Activated CD8-positive, alpha-beta memory T cell treated with anti-CD3 and anti-CD28 coated beads, Interleukin-2, amount 50 U/mL, for 24 hours (primary cell): ENCODE data around the gene DENND6B.
"Not testable (repeated sequence)": the region's sequence is repeated elsewhere in the genome, so short reads cannot be mapped to it uniquely, and the experiment has no call there.

Experiments
- DNase-seq: peaks from one replicate; pipeline ENCODE4 v3.0.0-alpha.2; 2020; ENCODE audit errors: extremely low read depth

DENND6B gene, protein sequence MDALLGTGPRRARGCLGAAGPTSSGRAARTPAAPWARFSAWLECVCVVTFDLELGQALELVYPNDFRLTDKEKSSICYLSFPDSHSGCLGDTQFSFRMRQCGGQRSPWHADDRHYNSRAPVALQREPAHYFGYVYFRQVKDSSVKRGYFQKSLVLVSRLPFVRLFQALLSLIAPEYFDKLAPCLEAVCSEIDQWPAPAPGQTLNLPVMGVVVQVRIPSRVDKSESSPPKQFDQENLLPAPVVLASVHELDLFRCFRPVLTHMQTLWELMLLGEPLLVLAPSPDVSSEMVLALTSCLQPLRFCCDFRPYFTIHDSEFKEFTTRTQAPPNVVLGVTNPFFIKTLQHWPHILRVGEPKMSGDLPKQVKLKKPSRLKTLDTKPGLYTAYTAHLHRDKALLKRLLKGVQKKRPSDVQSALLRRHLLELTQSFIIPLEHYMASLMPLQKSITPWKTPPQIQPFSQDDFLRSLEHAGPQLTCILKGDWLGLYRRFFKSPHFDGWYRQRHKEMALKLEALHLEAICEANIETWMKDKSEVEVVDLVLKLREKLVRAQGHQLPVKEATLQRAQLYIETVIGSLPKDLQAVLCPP

DNA sequence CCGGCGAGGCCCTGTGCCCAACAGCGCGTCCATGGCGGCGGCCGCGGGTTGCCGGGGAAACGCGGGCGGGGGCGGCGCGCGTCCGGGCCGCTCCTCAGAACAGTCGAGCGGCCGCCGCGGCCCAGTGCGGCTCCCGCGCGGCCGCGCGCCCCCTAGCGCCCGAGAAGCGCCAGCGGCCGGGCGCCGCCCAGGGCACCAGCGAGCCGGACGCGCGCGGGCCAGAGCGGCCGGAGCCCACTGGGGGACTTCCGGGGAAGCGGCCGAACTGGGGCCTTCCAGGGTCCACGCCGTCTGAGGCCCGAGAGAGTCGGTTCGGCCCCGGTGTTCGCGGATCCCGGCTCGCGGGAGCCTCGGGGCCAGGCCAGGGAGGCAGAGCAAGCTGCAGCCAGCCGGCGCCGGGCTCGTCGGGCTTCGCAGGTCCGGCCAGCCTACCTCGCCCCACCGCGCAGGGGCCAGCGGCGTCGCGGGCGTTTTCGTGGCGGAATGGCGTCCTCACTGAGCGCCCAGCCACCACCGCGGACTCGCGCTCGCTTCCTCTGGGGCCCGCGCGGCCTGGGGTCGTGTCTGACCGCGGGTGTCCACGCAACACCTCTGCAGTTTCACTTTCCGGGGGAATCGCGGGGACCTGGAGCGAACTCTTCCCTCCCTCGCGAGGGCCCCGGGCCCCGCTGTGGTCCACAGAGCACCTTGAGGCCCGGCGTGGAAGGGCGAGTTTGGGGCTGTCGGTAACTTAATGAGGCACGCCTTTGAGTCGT lies at the start of gene DENND6B:
Gene DENND6B, minus strand, starts transcription at position 57 of the 755 bp plus-strand sequence. Its CDS starts 24 bp downstream, at position 33.
- DNase-seq = no peak

DNA sequence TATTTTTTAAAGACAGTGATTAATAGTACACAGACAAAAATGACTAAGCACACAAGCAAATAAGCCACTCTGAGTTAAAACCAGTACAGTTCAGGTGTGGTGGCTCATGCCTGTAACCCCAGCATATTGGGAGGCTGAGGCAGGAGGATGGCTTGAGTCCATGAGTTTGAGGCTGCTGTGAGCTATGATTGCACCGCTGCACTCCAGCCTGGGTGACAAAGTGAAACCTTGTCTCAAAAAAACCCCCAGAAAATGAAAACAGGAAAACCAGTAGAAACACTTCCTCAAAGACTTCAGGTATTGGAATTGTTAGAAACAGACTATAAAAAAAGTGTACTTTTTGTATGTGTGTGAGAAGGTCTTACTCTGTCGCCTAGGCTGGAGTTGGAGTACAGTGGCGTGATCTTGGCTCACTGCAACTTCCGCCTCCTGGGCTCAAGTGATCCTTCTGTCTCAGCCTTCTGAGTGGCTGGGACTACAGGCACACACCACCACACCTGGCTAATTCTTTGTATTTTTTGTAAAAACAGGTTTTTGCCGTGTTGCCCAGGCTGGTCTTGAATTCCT lies 49.4 kb upstream of the DENND6B start:
- no peak for DNase-seq

DNA sequence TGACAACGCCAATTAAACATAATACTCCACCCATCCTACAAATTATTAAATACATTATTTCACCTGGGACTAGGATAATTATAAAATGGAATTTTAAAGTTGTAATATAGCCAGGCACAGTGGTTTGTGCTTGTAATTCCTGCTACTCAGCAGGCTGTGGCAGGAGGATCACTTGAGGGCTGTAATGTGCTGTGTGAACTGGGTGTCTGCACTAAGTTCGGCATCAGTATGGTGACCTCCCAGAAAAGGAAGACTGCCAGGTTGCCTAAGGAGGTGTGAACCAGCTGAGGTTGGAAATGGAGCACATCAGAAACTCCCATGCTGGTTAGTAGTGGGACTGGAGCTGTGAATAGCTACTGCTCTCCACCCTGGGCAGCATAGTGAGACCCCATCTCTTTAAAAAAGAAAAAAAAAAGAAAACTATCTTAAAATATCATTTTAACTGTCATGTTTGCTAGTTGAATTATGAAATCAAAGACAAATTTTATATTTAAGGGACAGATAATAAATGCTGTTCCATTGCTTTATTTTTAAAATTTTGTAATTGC lies 44.4 kb upstream of the DENND6B start:
- no peak for DNase-seq

DNA sequence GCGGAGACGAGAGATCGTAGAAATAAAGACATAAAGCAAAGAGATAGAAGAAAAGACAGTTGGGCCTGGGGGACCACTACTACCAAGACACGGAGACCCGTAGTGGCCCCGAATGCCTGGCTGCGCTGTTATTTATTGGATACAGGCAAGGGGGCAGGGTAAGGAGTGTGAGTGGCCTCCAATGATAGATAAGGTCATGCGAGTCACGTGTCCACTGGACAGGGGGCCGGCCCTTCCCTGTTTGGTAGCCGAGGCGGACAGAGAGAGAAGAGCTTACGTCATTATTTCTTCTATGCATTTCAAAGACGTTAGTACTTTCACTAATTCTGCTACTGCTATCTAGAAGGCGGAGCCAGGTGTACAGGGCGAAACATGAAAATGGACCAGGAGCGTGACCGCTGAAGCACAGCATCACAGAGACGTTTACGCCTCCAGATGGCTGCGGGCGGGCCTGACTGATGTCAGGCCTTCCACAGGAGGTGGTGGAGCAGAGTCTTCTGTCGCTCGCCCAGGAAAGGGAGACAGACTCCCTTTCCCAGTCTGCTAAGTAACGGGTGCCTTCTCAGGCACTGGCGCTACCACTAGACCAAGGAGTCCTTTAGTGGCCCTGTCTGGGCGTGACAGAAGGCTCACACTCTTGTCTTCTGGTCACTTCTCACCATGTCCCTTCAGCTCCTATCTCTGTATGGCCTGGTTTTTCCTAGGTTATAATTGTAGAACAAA lies 41.1 kb upstream of the DENND6B start:
- DNase-seq = no peak

DNA sequence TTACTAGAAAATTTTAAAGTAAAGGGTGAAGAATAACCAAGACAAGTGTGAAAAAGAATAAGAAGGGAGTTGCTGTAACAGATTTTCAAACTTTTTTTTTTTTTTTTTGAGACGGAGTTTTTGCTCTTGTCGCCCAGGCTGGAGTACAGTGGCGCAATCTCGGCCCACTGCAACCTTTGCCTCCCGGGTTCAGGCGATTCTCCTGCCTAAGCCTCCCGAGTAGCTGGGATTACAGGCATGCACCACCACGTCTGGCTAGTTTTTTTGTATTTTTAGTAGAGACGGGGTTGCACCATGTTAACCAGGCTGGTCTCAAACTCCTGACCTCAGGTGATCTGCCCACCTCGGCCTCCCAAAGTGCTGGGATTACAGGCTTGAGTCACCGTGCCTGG lies 37.0 kb upstream of the DENND6B start:
- not testable (repeated sequence) for DNase-seq

DNA sequence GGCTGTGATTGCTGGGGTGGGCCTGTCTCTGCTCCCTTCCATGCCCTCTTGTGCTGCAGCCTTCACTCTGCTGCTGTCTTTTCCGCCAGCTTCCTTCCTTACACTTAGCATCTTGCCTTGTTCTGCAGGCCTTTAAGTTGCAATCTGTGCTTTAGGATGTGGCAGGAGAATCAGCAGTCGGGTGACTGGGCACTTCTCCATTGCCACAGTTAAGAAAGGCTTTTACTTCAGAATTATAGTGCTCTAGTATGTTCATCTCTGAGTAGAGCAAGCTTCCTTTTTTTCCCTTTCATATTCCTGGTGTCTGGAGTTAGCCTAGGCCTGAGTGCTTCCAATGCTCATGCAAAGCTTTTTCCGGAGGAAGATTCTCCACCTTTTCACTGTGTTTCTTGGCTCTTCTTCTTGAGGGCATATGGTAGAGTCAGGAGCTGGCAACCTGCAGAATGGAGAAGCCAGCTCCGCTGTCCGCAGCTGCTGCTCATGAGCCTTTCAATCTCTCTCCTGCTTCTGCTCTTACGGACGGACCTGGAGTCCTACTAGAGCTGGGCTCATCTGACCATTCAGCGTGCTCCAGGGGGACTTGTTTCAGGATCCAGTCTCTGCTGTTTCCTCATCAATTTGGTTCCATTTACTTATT lies 36.5 kb upstream of the DENND6B start:
- no peak for DNase-seq

DNA sequence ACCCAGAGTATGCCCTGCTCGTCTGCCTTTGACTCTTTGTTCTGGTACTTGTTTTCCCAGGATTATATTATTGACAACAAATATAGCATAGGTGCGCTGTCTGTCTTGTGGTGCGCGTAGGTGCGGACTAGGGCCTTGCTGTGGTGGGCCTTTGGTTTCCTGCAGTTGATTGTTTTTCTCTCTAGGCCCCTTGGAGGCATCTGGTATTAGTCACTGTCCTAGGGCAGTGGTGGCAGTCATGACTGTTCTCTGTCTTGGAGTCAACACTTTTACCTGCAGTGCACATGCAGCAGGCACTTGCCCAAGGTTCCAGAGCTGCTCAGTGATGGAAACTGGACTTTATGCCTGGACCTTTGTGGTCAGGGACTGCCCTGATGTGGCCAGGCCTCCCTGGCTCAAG lies 34.9 kb upstream of the DENND6B start:
- DNase-seq = no peak

DNA sequence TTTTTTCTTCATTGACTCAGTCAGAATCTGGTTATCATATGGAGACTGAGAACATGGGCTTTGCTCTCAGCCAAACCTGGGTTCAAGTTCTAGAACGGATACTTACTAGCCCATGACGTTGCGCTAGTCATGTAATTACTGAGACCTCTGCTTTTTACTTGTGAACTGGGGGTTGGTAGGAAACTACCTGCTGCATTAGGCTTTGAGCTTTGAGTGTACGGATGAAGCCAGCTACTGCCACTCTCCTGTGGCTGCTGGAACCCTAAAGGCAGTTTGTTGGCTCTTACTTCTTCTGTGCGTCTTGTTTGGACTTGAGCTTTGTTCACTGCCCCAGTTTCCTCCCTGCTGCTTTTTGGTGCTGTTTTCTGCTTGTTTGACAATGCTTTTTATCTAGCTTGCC lies 34.4 kb upstream of the DENND6B start:
- no peak for DNase-seq

DNA sequence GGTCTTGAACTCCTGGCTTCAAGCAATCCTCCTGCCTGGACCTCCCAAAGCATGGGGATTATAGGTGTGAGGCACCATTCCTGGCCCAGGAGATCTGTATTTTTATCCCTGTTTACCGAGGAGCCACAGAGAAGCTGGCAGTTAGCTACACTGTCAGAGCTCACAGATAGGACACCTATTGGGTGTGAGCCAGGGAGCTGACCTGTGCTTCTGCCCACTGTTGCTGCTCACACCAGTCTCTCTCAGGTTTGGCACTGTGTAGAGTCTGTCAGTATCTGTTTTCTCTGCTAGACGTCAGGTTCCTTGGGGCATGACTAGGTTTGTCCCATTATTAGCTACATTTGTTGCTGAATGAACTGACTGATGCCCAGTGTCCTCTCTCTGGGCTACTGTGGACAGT lies 33.8 kb upstream of the DENND6B start:
- DNase-seq = no peak

DNA sequence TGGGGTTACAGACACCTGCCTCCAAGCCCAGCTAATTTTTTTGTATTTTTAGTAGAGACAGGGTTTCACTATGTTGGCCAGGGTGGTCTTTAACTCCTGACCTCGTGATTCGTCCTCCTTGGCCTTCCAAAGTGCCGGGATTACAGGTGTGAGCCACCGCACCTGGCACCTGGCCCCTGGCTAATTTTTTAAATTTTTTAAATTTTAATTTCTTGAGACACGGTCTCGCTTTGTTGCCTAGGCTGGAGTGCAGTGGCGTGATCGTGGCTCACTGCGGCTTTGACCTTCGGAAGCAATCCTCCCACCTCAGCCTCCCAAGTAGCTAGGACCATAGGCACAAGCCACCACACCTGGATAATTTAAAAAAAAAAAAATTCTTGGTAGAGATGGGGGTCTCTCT lies 30.9 kb upstream of the DENND6B start:
- no peak for DNase-seq

DNA sequence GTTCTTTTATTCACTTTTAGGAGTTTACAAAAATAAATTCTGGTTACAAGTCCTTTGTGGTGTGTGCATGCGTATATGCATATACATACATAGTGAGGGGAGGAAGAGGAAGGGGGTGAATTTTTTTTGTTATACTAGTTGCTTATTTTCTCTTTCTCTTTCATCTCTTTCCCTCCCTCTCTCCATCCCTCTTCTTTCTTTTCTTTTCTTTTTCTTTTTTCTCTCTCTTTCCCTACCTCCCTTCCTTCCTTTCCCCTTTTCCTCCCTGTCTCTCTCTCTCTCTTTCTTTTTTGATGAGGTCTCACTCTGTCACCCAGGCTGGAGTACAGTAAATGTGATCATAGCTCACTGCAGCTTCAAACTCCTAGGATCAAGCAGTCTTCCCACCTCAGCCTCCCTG lies 30.4 kb upstream of the DENND6B start:
- no peak for DNase-seq

DNA sequence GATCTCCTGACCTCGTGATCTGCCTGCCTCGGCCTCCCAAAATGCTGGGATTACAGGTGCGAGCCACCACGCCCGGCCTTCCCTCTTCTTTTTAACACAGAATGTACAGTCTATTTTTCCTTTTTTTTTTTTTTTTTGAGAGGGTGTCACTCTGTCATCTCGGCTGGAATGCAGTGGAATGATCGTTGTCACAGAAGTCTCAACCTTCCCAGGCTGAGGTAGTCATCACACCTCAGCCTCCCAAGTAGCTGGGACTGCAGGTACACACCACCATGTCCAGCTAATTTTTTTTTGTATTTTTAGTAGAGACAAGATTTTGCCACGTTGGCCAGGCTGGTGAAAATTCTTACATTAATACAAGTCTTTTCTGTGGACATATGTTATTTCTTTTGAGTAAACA lies 29.4 kb upstream of the DENND6B start:
- no peak for DNase-seq

DNA sequence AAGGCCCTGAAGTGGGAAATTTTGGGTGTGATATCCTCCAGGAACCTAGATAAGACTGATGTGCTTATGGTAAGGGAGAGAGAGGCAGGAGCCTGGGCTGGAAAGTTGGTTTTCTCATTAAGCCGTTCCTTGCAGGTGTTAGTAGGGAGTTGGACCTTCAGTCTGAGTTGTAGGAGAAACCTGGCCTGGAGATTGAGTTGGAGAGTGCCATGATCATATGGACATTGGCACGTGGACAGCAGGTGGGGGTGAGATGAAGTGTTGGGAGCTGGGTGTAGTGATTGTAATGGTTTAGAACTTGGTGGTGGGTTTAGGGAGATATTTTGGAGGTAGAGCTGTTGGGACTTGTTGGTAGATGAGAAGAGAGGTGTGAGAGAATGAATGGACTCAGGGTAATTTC lies 21.2 kb upstream of the DENND6B start:
- no peak for DNase-seq

DNA sequence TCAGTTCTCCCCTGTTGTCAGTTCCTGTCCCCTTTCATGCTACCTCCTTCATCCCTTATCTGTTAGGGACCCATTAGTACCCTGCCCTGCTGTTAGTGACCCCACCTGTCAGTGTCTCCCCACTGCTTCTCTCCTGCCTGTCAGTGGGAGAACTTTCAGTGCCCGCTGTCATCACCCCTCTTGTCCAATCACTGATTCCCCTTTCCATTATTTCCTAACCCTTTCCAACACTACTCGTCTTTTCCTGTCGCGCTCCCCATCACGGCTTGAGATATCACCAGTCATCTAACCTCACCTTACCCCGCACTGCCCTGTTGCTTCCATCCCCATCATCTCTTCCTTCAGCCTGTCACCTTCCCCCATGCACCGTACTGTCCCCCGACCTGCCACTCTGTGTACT lies 20.3 kb upstream of the DENND6B start:
- no peak for DNase-seq

DNA sequence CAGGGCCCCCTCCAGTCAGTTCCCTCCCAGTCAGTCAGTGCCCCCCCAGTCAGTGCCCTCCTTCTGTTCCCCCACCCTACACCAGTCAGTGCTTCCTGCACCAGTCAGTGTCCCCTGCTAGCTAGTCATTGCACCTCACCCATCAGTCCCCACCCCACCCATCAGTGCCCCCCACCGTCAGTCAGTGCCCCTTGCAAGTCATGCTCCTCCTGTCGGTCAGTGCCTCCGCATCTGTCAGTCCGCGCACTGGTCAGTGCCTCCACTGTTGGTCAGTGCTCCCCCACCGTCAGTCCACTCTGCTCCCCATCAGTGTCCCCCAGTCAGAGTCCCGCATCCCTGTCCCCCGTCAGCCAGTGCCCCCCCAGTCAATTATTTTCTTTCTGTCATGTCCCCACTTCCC lies 19.7 kb upstream of the DENND6B start:
- DNase-seq = no peak

DNA sequence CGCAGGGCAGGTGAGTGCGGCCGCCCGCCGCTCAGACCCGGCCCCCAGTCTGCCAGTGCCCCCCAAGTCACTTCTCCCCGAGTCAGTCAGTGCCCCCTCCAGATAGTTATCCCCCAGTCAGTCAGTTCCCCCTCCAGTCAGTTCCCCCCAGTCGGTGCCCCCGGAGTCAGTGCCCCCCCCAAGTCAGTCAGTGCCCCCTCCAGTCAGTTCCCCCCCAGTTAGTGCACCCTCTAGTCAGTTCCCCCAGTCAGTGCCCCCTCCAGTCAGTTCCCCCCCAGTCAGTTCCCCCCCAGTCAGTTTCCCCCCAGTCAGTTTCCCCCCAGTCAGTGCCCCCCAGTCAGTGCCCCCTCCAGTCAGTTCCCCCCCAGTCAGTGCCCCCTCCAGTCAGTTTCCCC lies 16.7 kb upstream of the DENND6B start:
- DNase-seq = no peak

DNA sequence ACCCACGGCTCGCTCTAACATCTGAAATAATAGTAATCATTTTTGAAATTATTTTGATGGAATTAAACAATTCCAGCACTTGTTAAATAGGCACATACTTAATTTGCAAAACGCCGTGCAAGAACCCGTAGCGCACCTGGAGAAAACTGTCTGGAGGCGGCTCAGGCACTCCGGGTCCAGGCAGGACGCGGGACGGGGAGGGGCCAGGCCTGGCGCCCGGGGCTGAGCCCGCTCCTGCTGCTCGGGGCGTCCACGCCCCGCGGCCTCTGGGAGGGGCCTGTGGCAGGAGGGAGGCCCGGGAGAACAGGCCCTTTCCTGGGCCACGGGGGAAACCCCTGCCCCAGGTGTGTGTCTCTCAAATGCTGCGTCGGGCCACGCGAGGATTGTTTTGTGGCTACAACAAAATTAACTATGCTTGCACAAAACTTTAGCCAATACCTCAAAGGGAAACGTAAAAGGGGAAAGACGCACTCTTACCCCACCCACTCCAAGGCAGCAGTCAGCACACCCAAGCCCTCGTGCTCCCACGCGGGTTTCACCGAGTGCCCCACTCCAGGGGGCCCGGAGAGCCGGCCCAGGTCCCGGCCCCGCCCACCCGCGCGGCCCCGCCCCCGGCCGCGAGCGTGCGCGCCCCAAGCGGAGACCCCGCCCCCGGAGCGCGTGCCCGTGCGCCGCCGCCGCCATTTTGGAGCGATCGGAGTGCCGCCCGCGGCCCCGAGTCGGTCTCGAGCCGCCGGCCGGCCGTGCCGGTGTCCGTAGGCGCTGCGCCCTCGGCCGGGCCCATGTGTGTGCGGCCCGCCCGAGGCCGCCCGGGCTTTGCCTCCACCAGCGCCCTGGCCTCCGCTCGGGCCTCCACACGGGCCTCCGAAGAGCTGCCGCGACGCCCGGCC lies 16.1 kb upstream of the DENND6B start, which contains the start of gene PPP6R2:
Gene PPP6R2, plus strand, starts transcription at position 677 of the 890 bp plus-strand sequence. CDS start 50,582 bp downstream, outside the sequence.
- peak; percentile 58 for DNase-seq

DNA sequence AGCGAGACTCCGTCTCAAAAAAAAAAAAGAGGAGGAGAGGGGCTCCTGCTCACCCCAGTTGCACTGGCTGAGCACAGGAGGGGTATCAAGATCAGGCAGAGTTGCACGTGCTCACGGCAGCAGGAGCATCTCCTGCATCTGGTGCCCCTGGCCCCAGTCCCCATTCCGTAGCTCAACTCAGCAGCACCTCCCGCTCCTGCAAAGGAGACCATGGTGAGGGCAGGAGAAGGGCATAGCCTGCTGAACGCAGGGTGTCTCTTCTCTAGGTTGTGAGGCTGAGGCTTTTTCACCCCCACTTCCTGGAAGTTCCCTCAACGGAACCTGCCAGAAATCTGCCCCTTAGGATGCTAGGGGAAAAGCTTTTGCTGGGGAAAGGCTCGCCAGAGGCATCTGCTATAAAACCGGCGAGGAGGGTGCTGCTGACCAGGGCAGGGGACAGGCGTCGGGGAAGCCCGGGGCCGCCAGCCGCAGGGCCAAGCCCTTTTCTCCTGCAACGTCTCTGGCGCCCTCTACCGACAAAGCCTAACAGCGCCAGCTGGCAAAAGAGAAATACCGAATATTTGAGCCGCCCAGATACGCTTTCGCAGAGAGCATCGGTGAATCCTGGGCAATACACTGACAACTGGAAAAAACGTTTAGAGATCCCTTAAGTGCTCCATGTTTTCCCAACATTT lies 15.3 kb upstream of the DENND6B start:
- DNase-seq = peak; percentile 79
